OCI-LY3 (cell line): Measurements from ENCODE around the gene SPNS2.
A peak's percentile ranks its signal among the peaks of the same experiment; 100 is the strongest.

Source experiments
- H2AFZ ChIP-seq: fragments of 200-600, 300-600 bp; shearing (Covaris generic); 2 replicates; pipeline ENCODE4 v1.6.0; 2014; ENCODE audit warnings: antibody characterized with exemption, low read depth, low read length
- H3K27ac ChIP-seq: fragments of 200-600, 300-600 bp; sonication (generic); 2 replicates; pipeline ENCODE4 v1.5.1; 2014; ENCODE audit warnings: mild to moderate bottlenecking, low read length, moderate library complexity, mixed read lengths
- H3K27me3 ChIP-seq: fragments of 200-600, 300-600 bp; sonication (generic); 2 replicates; pipeline ENCODE4 v1.6.1; 2014; ENCODE audit warnings: low read depth, low read length, mixed read lengths
- H3K36me3 ChIP-seq: fragments of 200-600, 300-600 bp; sonication (generic); replicated peaks from 2 replicates; pipeline ENCODE3; 2014; ENCODE audit warnings: low read depth, low read length, mixed read lengths
- H3K4me1 ChIP-seq: fragments of 300-600, 200-600 bp; sonication (generic); 2 replicates; pipeline ENCODE4 v1.6.1; 2014; ENCODE audit warnings: low read length, mixed read lengths
- H3K4me2 ChIP-seq: fragments of 200-600, 300-600 bp; sonication (generic); 2 replicates; pipeline ENCODE4 v1.6.1; 2014; ENCODE audit warnings: low read length, mixed read lengths
- H3K4me3 ChIP-seq: fragments of 300-600, 200-600 bp; sonication (generic); 2 replicates; pipeline ENCODE4 v1.5.1; 2014; ENCODE audit warnings: antibody characterized with exemption, mild to moderate bottlenecking, low read length, moderate library complexity
- H3K79me2 ChIP-seq: fragments of 300-600, 200-600 bp; shearing (Covaris generic); 2 replicates; pipeline ENCODE4 v1.6.1; 2014; ENCODE audit warnings: mild to moderate bottlenecking, low read length, mixed read lengths
- H3K9ac ChIP-seq: fragments of 300-600, 200-600 bp; shearing (Covaris generic); 2 replicates; pipeline ENCODE4 v1.6.0; 2014; ENCODE audit warnings: mild to moderate bottlenecking, low read length, moderate library complexity
- H3K9me3 ChIP-seq: fragments of 200-600, 300-600 bp; shearing (Covaris generic); 2 replicates; pipeline ENCODE4 v1.6.1; 2014; ENCODE audit warnings: low read length, mixed read lengths; ENCODE audit not compliant: insufficient read depth
- H4K20me1 ChIP-seq: fragments of 200-600, 300-600 bp; sonication (generic); 2 replicates; pipeline ENCODE4 v1.6.1; 2016; ENCODE audit warnings: low read length, mixed read lengths; ENCODE audit not compliant: insufficient read depth
- EZH2phosphoT487 ChIP-seq: fragments of 200-600 bp; shearing (Covaris generic); IDR thresholded peaks from 2 replicates; pipeline ENCODE4 v1.6.1; 2018; ENCODE audit warnings: antibody characterized with exemption, mixed run types, low read depth
- TF ChIP-seq, protein P1 (sequence below): fragments of 200-600, 300-600 bp; sonication (generic); IDR thresholded peaks from 2 replicates; pipeline ENCODE4 v1.5.1; 2014; ENCODE audit warnings: antibody characterized with exemption, low read length, low read depth

Gene SPNS2

DNA sequence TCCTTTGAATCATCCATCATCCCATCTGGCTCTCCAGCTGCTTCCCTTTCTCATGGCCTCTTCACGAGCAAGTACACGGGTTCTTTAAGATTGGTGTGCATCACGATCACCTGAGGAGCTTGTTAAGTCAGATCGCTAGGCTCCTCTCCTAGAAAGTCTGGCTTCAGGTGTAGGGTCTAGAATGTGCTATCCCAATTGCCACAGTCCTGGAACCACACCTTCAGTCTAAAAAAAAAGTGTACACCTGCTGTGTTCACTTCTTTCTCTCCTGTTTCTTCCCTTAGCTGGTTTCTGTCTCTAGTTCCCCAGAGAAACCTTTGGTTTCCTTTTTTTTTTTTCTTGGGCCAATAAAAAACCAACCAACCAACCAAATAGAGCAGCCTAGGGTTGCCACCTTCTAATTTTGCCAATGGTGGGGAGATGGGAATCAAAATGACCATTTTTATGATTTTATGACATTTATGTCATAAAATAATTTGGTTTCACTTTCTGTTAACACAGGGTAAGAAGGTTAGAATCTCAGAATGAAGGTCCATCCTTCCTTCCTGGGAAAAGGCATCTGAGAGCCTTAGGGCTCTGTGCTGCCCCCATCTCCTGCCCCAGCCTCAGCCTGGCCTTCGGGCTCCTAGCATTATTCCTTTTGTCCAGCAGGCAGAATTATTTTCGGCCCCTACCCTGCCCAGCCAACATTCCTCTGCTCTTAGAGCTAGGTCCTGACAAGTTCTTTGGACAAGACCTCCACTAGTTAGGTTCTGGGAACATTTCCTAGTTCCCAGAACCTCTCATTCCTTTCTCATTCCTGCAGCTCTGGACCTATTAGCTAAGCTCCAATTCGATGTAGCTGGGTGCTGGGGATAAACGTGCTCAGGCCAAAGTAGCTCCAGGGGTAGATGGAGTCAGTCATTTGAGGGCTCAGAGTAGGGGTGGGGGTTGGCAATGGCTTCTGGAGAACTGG, 63.6 kb downstream of the SPNS2 start:
- Histone ChIP-seq H3K4me1 (peaks cover 54% of the 10 kb centered on the region), H3K4me3 (peak overlapping the region; percentile 53), H3K9ac (peak overlapping the region; percentile 6; the same call in 1 of the 2 replicates), H3K79me2 (no peaks in the 10 kb centered on the region), H3K9me3 (no peaks in the 10 kb centered on the region), H3K36me3 (no peaks in the 10 kb centered on the region), H4K20me1 (no peaks in the 10 kb centered on the region), H3K27ac (peak overlapping the region; percentile 75), H3K4me2 (peak overlapping the region; percentile 77), H3K27me3 (no peaks in the 10 kb centered on the region), H2AFZ (0 out of 2 replicates have a peak overlapping the region, but pooled peaks have one; percentile 20)
- TF ChIP-seq, protein P1, sequence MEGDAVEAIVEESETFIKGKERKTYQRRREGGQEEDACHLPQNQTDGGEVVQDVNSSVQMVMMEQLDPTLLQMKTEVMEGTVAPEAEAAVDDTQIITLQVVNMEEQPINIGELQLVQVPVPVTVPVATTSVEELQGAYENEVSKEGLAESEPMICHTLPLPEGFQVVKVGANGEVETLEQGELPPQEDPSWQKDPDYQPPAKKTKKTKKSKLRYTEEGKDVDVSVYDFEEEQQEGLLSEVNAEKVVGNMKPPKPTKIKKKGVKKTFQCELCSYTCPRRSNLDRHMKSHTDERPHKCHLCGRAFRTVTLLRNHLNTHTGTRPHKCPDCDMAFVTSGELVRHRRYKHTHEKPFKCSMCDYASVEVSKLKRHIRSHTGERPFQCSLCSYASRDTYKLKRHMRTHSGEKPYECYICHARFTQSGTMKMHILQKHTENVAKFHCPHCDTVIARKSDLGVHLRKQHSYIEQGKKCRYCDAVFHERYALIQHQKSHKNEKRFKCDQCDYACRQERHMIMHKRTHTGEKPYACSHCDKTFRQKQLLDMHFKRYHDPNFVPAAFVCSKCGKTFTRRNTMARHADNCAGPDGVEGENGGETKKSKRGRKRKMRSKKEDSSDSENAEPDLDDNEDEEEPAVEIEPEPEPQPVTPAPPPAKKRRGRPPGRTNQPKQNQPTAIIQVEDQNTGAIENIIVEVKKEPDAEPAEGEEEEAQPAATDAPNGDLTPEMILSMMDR: no peak
- no peak for TF ChIP-seq EZH2phosphoT487

DNA sequence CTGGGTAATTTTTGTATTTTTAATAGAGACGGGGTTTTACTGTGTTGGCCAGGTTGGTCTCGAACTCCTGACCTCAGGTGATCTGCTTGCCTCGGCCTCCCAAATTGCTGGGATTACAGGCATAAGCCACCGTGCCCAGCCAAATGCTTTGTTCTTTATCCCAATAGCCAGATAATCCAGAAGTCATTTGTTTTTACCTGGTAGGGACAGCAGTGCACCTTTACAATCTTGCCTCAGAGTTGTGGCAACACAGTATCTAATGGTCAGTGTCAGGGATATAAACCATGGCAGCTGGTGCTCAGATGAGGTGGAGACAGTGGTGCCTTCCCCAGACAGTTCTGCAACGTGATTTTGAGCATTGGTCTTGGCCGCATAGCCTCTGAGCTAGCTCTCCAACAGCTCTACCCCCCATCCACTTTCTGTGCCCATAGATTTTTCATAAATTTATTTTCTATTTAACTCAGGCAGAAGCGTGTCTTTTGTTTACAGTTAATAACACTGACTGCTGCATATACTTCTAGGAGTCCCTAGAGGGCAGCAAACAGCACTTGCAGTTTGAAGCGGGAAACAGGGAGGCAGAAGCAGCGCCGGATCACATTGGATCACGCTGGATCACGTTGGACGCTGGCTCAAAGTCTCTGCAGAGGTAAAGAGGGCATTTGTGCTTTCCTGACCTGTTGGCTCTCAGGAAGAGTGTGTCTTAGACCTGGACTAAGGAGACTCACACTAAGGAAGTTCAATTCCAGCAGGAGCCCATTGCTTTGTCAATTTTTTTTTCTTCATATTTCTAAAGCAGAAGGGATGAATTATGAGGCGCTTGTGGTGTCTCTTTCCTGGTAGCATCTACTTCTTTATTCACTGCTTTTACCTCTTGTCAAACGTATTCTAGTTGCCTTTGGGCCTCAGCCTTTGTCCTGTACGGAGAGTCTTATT, 66.8 kb downstream of the SPNS2 start:
- Histone ChIP-seq H3K79me2 (no peaks in the 10 kb centered on the region), H3K36me3 (no peaks in the 10 kb centered on the region), H3K9ac (peak overlapping the region; percentile 32), H3K9me3 (no peaks in the 10 kb centered on the region), H2AFZ (peak overlapping the region; percentile 91), H3K4me1 (peaks cover 39% of the 10 kb centered on the region), H3K27ac (no peak overlapping the region), H3K4me3 (peak overlapping the region; percentile 69), H3K4me2 (peak overlapping the region; percentile 83), H3K27me3 (no peaks in the 10 kb centered on the region), H4K20me1 (no peaks in the 10 kb centered on the region)
- TF ChIP-seq, protein P1: peak; percentile 63
- TF ChIP-seq EZH2phosphoT487: no peak

DNA sequence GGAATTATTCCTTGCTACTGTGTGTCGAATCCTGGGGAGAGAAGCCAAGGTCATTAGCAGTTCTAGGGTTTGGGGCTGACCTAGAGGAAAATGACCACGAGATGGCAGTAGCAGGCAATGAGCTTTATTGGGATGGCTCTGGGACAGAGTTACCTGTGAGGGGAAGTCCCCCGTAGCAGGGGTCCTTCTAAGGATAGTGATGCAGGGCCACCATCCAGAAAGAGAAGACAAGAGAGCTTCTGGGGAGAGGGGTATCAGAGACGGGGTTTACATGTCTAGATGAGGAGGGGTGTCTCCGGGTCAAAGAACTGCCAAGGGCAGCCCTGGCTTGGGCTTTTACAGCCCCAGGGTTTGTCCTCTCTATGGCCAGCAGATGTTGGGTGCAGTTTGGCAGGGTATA, 68.1 kb downstream of the SPNS2 start:
- Histone ChIP-seq H3K4me2 (no peak overlapping the region), H3K79me2 (no peaks in the 10 kb centered on the region), H3K27ac (no peak overlapping the region), H3K9ac (no peak overlapping the region), H3K4me1 (peaks cover 26% of the 10 kb centered on the region), H3K9me3 (no peaks in the 10 kb centered on the region), H2AFZ (no peak overlapping the region), H3K27me3 (no peaks in the 10 kb centered on the region), H4K20me1 (no peaks in the 10 kb centered on the region), H3K36me3 (no peaks in the 10 kb centered on the region), H3K4me3 (no peak overlapping the region)
- TF ChIP-seq EZH2phosphoT487: no peak
- TF ChIP-seq, protein P1: peak; percentile 66

DNA sequence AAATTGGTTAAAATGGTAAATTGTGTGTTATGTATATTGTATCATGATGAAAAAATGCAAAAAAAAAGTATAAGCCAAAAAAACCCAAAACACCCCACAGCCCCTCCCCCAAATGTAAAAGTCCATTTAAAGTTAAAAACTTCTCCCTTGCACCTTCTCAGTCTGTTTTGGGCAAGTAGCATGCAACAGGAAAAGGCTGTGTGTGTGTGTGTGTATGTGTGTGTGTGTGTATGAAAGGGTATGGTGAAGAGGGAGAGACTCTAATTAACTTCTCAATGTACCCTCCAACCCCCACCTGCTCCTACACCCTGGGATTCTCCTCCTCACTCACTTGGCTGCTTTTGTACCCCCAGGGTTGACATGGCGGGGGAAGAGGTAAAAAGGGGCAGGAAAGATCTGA, 70.9 kb downstream of the SPNS2 start:
- TF ChIP-seq, protein P1: no peak
- no peak for TF ChIP-seq EZH2phosphoT487
- H4K20me1 ChIP-seq: no peaks in the 10 kb centered on the region
- no peak overlapping the region for H2AFZ ChIP-seq
- H3K4me2 ChIP-seq: no peak overlapping the region
- H3K27ac ChIP-seq: no peak overlapping the region
- no peaks in the 10 kb centered on the region for H3K36me3 ChIP-seq
- no peaks in the 10 kb centered on the region for H3K79me2 ChIP-seq
- no peaks in the 10 kb centered on the region for H3K27me3 ChIP-seq
- H3K4me3 ChIP-seq: no peak overlapping the region
- no peak overlapping the region for H3K9ac ChIP-seq
- peaks cover 18% of the 10 kb centered on the region for H3K4me1 ChIP-seq
- no peaks in the 10 kb centered on the region for H3K9me3 ChIP-seq
